HG03175 (cell line): ENCODE results near the gene CYBA.
A peak's percentile ranks its signal among the peaks of the same experiment; 100 is the strongest.

ENCODE experiments used
- ATAC-seq: cut with Tn5 transposase; IDR thresholded peaks from one replicate; pipeline ENCODE4 v1.9.1; 2021; ENCODE audit warnings: mild to moderate bottlenecking, moderate library complexity; ENCODE audit not compliant: unreplicated experiment

CYBA gene

GRCh38 chr16:88650749-88651275 lies at the start of gene CYBA:
TSS of gene CYBA (minus strand) at chr16:88651053. CDS start at chr16:88651013, 40 bp downstream.
- ATAC-seq, result peak; percentile 80

- ATAC-seq, result no peak
Observed at GRCh38 chr16:88700322-88700635, 49.4 kb upstream of the CYBA start.

- ATAC-seq, result no peak
Observed at GRCh38 chr16:88699180-88699579, 48.3 kb upstream of the CYBA start.

GRCh38 chr16:88698646-88699045 lies 47.8 kb upstream of the CYBA start:
- no peak for ATAC-seq

GRCh38 chr16:88697831-88698615 lies 47.2 kb upstream of the CYBA start:
- no peak for ATAC-seq

GRCh38 chr16:88697116-88697830 lies 46.4 kb upstream of the CYBA start:
- ATAC-seq, result no peak

- no peak for ATAC-seq
Observed at GRCh38 chr16:88696441-88696840, 45.6 kb upstream of the CYBA start.

- no peak for ATAC-seq
Observed at GRCh38 chr16:88695753-88696152, 44.9 kb upstream of the CYBA start.

GRCh38 chr16:88695218-88695617 lies 44.4 kb upstream of the CYBA start:
- no peak for ATAC-seq

- ATAC-seq, result no peak
Observed at GRCh38 chr16:88694221-88695087, 43.6 kb upstream of the CYBA start.

GRCh38 chr16:88693420-88694177 lies 42.7 kb upstream of the CYBA start:
- ATAC-seq, result no peak

GRCh38 chr16:88692861-88693260 lies 42.0 kb upstream of the CYBA start:
- no peak for ATAC-seq

GRCh38 chr16:88691924-88692560 lies 41.2 kb upstream of the CYBA start:
- ATAC-seq, result no peak

- ATAC-seq, result no peak
Observed at GRCh38 chr16:88691129-88691813, 40.4 kb upstream of the CYBA start.

- ATAC-seq, result no peak
Observed at GRCh38 chr16:88690341-88691128, 39.7 kb upstream of the CYBA start.

- ATAC-seq, result no peak
Observed at GRCh38 chr16:88688013-88688778, 37.3 kb upstream of the CYBA start.

GRCh38 chr16:88687676-88688012 lies 36.8 kb upstream of the CYBA start:
- no peak for ATAC-seq

- ATAC-seq, result no peak
Observed at GRCh38 chr16:88687254-88687576, 36.4 kb upstream of the CYBA start.
